OCI-M1 (cell line): ENCODE data around the gene WDFY1.
"Not testable (repeated sequence)": the region's sequence is repeated elsewhere in the genome, so short reads cannot be mapped to it uniquely, and the experiment has no call there.

Experiments
- DNase-seq: peaks from one replicate; lab custom pipeline; 2025; lab: John Stamatoyannopoulos, UW

Gene WDFY1

GRCh38 chr2:223896833-223897311 is 48.3 kb downstream of the WDFY1 start:
- no peak for DNase-seq

GRCh38 chr2:223894968-223895367 is 50.2 kb downstream of the WDFY1 start:
- no peak for DNase-seq

GRCh38 chr2:223894009-223894408 is 51.1 kb downstream of the WDFY1 start:
- no peak for DNase-seq

GRCh38 chr2:223890721-223891120 is 54.4 kb downstream of the WDFY1 start:
- no peak for DNase-seq

GRCh38 chr2:223889229-223889628 is 55.9 kb downstream of the WDFY1 start:
- DNase-seq = no peak

- DNase-seq = no peak
These were observed 56.9 kb downstream of the WDFY1 start for GRCh38 chr2:223888251-223888650.

GRCh38 chr2:223887127-223887526 is 58.0 kb downstream of the WDFY1 start:
- no peak for DNase-seq

- no peak for DNase-seq
These were observed 58.4 kb downstream of the WDFY1 start for GRCh38 chr2:223886726-223887125.

GRCh38 chr2:223884399-223884798 is 60.7 kb downstream of the WDFY1 start:
- no peak for DNase-seq

GRCh38 chr2:223882715-223883114 is 62.4 kb downstream of the WDFY1 start:
- DNase-seq = no peak

GRCh38 chr2:223880796-223881195 is 64.3 kb downstream of the WDFY1 start:
- no peak for DNase-seq

- no peak for DNase-seq
These were observed 67.3 kb downstream of the WDFY1 start for GRCh38 chr2:223877721-223878410.

- DNase-seq = no peak
These were observed 71.5 kb downstream of the WDFY1 start for GRCh38 chr2:223873672-223874071.

- not testable (repeated sequence) for DNase-seq
These were observed 72.4 kb downstream of the WDFY1 start for GRCh38 chr2:223872772-223873171.

GRCh38 chr2:223871661-223872060 is 73.5 kb downstream of the WDFY1 start:
- DNase-seq = not testable (repeated sequence)

GRCh38 chr2:223870840-223871611 is 74.1 kb downstream of the WDFY1 start:
- DNase-seq = no peak

GRCh38 chr2:223868005-223868404 is 77.1 kb downstream of the WDFY1 start:
- DNase-seq = no peak

GRCh38 chr2:223865907-223866508 is 79.1 kb downstream of the WDFY1 start:
- DNase-seq = no peak

GRCh38 chr2:223865124-223865523 is 80.0 kb downstream of the WDFY1 start:
- DNase-seq = no peak

- DNase-seq = no peak
These were observed 81.6 kb downstream of the WDFY1 start for GRCh38 chr2:223863491-223863890.

GRCh38 chr2:223860809-223861738 is 84.1 kb downstream of the WDFY1 start:
- no peak for DNase-seq

GRCh38 chr2:223859070-223859469 is 86.1 kb downstream of the WDFY1 start:
- DNase-seq = no peak
